Measurements from ENCODE around the gene NOSTRIN. TPM values are rescaled to one million over a fixed set of nuclear protein-coding genes. Genes with fewer than 3 reads are reported as not detected.
"Not testable (repeated sequence)": the region's sequence is repeated elsewhere in the genome, so short reads cannot be mapped to it uniquely, and the experiment has no call there.

The NOSTRIN gene
- total RNA-seq, 5 donors from 2014 or later (not counting 1 experiment from before 2014, with no cell fraction given): 0.13 to 0.82 (median 0.45) TPM; not detected in 1

DNA sequence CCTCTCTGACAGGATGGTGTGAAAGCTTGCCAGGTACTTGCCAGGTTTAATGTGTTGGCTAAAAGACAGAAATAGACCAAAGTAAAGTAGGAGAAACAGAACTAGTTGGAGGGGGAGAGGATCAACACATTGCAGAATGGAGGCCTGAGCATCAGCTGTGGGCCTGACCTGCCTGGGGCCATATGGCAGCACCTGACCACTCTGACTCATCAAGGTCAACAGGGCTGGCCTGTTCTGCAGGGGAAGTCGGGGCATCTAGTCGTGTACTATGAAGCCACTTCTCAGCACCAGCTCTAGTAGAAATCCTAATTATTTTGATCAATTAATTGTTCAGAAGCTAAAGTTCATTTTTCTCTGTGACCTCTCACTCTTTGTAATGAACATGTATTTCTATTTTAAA, 35.8 kb upstream of the NOSTRIN start:
- POLR2A ChIA-PET: no interaction called here
- Histone ChIP-seq H3K36me3 (ENCODE audit: control insufficient read depth in 2 of 2, extremely low read depth in 1 of 2, insufficient read depth in 1 of 2, low read length in 1 of 2) (peaks cover 0 to 7% of the 10 kb centered on the region in 2 donors), H3K4me1 (ENCODE audit: control insufficient read depth in 1 of 2, extremely low read depth in 1 of 2, insufficient read depth in 2 of 2, low read length in 2 of 2) (no peaks in the 10 kb centered on the region), H3K27ac (ENCODE audit: low read length) (no peak overlapping the region), H3K9me3 (no peaks in the 10 kb centered on the region), H3K27me3 (replicated peaks in 1 of 2; ENCODE audit: control insufficient read depth in 2 of 2, extremely low read depth in 1 of 2, insufficient read depth in 2 of 2, low read length in 1 of 2) (no peaks in the 10 kb centered on the region), H3K4me3 (ENCODE audit: control insufficient read depth in 1 of 2, extremely low read depth in 1 of 2, low read length in 1 of 2) (no peak overlapping the region)
- DNase-seq (no peak), ATAC-seq (replicated peaks in 1 of 4) (no peak)
- no peaks in the 10 kb centered on the region for H3K27me3 Mint-ChIP-seq
- no peaks in the 10 kb centered on the region for H3K4me1 Mint-ChIP-seq
- peaks cover 49% of the 10 kb centered on the region for H3K36me3 Mint-ChIP-seq
- no peak overlapping the region for H3K4me3 Mint-ChIP-seq
- no CpG with 5 or more reads among the region's 2 CpGs for WGBS (ENCODE audit: insufficient coverage)
- no peaks in the 10 kb centered on the region for H3K9me3 Mint-ChIP-seq
- no peak overlapping the region for H3K27ac Mint-ChIP-seq
- CTCF ChIA-PET: no interaction called here

DNA sequence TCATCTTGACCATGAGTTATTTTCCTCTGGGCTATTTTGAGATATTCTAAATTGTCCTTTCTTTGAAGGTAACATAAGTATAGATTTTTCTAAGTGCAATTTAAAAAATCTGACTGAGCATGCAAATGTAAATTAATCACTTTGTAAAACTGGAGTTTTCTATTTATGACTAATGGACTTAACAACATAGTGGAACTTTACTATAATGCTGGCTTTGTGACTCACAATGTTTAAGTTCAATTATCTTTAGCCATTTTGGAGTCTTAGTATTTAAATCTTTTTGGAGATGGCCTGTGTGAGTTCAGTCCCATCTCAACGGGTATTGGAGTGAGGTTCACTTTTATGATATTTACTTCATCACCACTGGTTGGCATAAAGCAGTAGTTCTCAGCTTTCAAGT, 35.2 kb upstream of the NOSTRIN start:
- ATAC-seq (replicated peaks in 1 of 4): no peak

DNA sequence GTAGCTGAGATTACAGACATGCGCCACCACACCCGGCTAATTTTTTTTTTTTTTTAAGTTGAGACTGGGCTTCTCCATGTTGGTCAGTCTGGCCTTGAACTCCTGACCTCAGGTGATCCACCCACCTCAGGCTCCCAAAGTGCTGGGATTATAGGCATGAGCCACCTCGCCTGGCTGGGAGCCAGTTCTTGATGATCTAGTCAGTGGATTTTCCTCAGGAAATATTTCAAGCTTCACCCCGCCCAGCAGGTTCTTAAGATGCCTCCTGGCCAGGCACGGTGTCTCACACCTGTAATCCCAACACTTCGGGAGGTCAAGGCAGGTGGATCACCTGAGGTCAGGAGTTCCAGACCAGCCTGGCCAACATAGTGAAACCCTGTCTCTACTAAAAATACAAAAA, 34.1 kb upstream of the NOSTRIN start:
- H3K4me1 Mint-ChIP-seq; H3K27ac ChIP-seq (ENCODE audit: low read length); H3K27me3 ChIP-seq (replicated peaks in 1 of 2; ENCODE audit: control insufficient read depth in 2 of 2, extremely low read depth in 1 of 2, insufficient read depth in 2 of 2, low read length in 1 of 2); H3K9me3 Mint-ChIP-seq; H3K4me3 ChIP-seq (ENCODE audit: control insufficient read depth in 1 of 2, extremely low read depth in 1 of 2, low read length in 1 of 2); H3K27me3 Mint-ChIP-seq; H3K27ac Mint-ChIP-seq; H3K36me3 ChIP-seq (ENCODE audit: control insufficient read depth in 2 of 2, extremely low read depth in 1 of 2, insufficient read depth in 1 of 2, low read length in 1 of 2); H3K9me3 ChIP-seq; H3K4me3 Mint-ChIP-seq; CTCF ChIA-PET; DNase-seq; ATAC-seq (replicated peaks in 1 of 4); H3K4me1 ChIP-seq (ENCODE audit: control insufficient read depth in 1 of 2, extremely low read depth in 1 of 2, insufficient read depth in 2 of 2, low read length in 2 of 2): not testable (repeated sequence)
- POLR2A ChIA-PET: interaction anchor here in 1 of 2 donors (0.7 kb wide), 1 partner anchor 39 kb away, joined by 7 read pairs; no protein-coding TSS in a partner anchor
- 91% methylated on average over 4 of the region's 6 CpGs for WGBS (ENCODE audit: insufficient coverage)
- peaks cover 51% of the 10 kb centered on the region for H3K36me3 Mint-ChIP-seq

More for the DNA sequence above, 35.2 kb upstream of the NOSTRIN start:
- POLR2A ChIA-PET: no interaction called here
- Mint-ChIP-seq H3K27me3 (no peaks in the 10 kb centered on the region), H3K4me3 (no peak overlapping the region), H3K4me1 (no peaks in the 10 kb centered on the region), H3K9me3 (no peaks in the 10 kb centered on the region), H3K27ac (no peak overlapping the region), H3K36me3 (peaks cover 51% of the 10 kb centered on the region)
- DNase-seq: no peak
- Histone ChIP-seq H3K27me3 (replicated peaks in 1 of 2; ENCODE audit: control insufficient read depth in 2 of 2, extremely low read depth in 1 of 2, insufficient read depth in 2 of 2, low read length in 1 of 2) (no peaks in the 10 kb centered on the region), H3K36me3 (ENCODE audit: control insufficient read depth in 2 of 2, extremely low read depth in 1 of 2, insufficient read depth in 1 of 2, low read length in 1 of 2) (peaks cover 0 to 7% of the 10 kb centered on the region in 2 donors), H3K4me1 (ENCODE audit: control insufficient read depth in 1 of 2, extremely low read depth in 1 of 2, insufficient read depth in 2 of 2, low read length in 2 of 2) (no peaks in the 10 kb centered on the region), H3K4me3 (ENCODE audit: control insufficient read depth in 1 of 2, extremely low read depth in 1 of 2, low read length in 1 of 2) (no peak overlapping the region), H3K27ac (ENCODE audit: low read length) (no peak overlapping the region), H3K9me3 (no peaks in the 10 kb centered on the region)
- CTCF ChIA-PET: interaction anchor here in 1 of 2 donors (0.6 kb wide), 1 partner anchor 193 kb away, joined by 5 read pairs; no protein-coding TSS in a partner anchor
- no CpG with 5 or more reads among the region's 1 CpG for WGBS (ENCODE audit: insufficient coverage)

DNA sequence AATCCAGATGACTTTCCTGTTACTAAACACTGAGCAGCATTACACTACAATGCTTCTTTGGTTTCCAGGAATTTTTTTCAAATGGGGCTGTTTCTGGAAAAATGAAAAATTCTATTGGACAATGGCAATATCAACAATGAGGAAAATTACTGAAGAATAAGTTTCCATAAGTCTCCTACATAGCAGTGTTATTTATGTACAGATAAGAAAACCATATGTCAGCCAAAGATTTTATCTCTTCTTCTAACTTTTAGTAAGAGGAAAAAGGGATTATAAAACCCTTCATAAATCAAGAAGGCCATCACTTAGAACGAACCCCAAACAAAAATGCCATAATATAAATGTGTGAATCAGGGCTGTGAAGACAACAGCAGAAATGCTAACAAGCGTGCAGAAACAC, 31.6 kb upstream of the NOSTRIN start:
- no peak overlapping the region for H3K27ac ChIP-seq (ENCODE audit: low read length)
- peaks cover 54% of the 10 kb centered on the region for H3K36me3 Mint-ChIP-seq
- no CpG with 5 or more reads among the region's 2 CpGs for WGBS (ENCODE audit: insufficient coverage)
- ChIA-PET CTCF (no interaction called here), POLR2A (no interaction called here)
- no peaks in the 10 kb centered on the region for H3K4me1 ChIP-seq (ENCODE audit: control insufficient read depth in 1 of 2, extremely low read depth in 1 of 2, insufficient read depth in 2 of 2, low read length in 2 of 2)
- H3K4me3 Mint-ChIP-seq: no peak overlapping the region
- DNase-seq (no peak), ATAC-seq (replicated peaks in 1 of 4) (no peak)
- no peaks in the 10 kb centered on the region for H3K27me3 ChIP-seq (replicated peaks in 1 of 2; ENCODE audit: control insufficient read depth in 2 of 2, extremely low read depth in 1 of 2, insufficient read depth in 2 of 2, low read length in 1 of 2)
- H3K4me1 Mint-ChIP-seq: no peaks in the 10 kb centered on the region
- no peak overlapping the region for H3K27ac Mint-ChIP-seq
- H3K9me3 ChIP-seq: no peaks in the 10 kb centered on the region
- H3K36me3 ChIP-seq (ENCODE audit: control insufficient read depth in 2 of 2, extremely low read depth in 1 of 2, insufficient read depth in 1 of 2, low read length in 1 of 2): peaks cover 3 to 9% of the 10 kb centered on the region in 2 donors
- no peak overlapping the region for H3K4me3 ChIP-seq (ENCODE audit: control insufficient read depth in 1 of 2, extremely low read depth in 1 of 2, low read length in 1 of 2)
- H3K27me3 Mint-ChIP-seq: no peaks in the 10 kb centered on the region
- H3K9me3 Mint-ChIP-seq: peaks cover 2 to 6% (median 4%) of the 10 kb centered on the region in 3 donors

DNA sequence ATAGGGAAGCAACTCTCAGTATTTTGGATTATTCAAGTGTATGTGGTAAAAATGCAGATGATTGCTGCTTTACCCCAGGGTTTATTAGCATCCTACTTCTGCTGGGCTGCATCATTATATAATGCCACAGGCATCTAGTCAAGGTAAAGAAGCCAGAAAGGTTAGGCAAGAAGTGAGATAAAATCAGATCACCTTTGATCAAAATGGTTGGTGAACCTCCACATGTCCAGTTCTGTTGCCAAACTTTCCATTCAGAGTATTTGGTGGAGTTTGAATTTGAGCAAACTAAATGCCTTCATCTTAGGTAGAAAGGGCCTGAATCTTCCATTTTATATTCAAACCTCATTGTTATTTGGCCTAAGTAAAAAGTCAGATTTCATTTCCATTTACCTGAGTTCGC, 29.7 kb upstream of the NOSTRIN start:
- Mint-ChIP-seq H3K27ac (no peak overlapping the region), H3K36me3 (peaks cover 38% of the 10 kb centered on the region), H3K27me3 (no peaks in the 10 kb centered on the region), H3K4me3 (no peak overlapping the region), H3K9me3 (peaks cover 2 to 7% (median 4%) of the 10 kb centered on the region in 3 donors), H3K4me1 (no peaks in the 10 kb centered on the region)
- no peak overlapping the region for H3K4me3 ChIP-seq (ENCODE audit: control insufficient read depth in 1 of 2, extremely low read depth in 1 of 2, low read length in 1 of 2)
- no peak for DNase-seq
- no peak for ATAC-seq (replicated peaks in 1 of 4)
- H3K36me3 ChIP-seq (ENCODE audit: control insufficient read depth in 2 of 2, extremely low read depth in 1 of 2, insufficient read depth in 1 of 2, low read length in 1 of 2): peaks cover 3 to 6% of the 10 kb centered on the region in 2 donors
- POLR2A ChIA-PET: no interaction called here
- no peak overlapping the region for H3K27ac ChIP-seq (ENCODE audit: low read length)
- WGBS (ENCODE audit: insufficient coverage): no CpG with 5 or more reads among the region's 1 CpG
- no peaks in the 10 kb centered on the region for H3K4me1 ChIP-seq (ENCODE audit: control insufficient read depth in 1 of 2, extremely low read depth in 1 of 2, insufficient read depth in 2 of 2, low read length in 2 of 2)
- no peaks in the 10 kb centered on the region for H3K9me3 ChIP-seq
- no peaks in the 10 kb centered on the region for H3K27me3 ChIP-seq (replicated peaks in 1 of 2; ENCODE audit: control insufficient read depth in 2 of 2, extremely low read depth in 1 of 2, insufficient read depth in 2 of 2, low read length in 1 of 2)
- CTCF ChIA-PET: no interaction called here

DNA sequence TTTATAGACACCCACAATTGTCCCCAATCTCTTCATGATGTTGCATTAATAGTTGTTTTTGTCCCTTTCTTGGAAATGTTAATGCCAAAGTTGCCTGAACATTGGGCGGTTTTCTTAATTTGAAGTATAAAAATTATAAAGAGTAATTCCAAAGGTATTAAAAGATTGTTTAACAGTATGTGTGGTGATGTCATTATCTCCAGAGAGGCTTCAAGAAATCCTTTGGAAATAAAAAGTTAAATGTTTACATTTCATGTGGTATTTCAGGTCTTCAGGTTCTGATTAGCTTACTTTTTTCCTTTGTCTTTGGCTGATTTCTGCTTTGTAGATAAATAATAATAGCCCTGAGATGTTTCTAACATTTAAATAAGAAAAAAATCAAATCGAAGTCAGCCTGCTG, 29.3 kb upstream of the NOSTRIN start:
- ChIA-PET POLR2A (no interaction called here), CTCF (interaction anchor here in 1 of 2 donors (0.7 kb wide), 1 partner anchor 361 kb away, joined by 3 read pairs; no protein-coding TSS in a partner anchor)
- ATAC-seq (replicated peaks in 1 of 4) (no peak), DNase-seq (no peak)
- Histone ChIP-seq H3K4me1 (ENCODE audit: control insufficient read depth in 1 of 2, extremely low read depth in 1 of 2, insufficient read depth in 2 of 2, low read length in 2 of 2) (no peaks in the 10 kb centered on the region), H3K27ac (ENCODE audit: low read length) (no peak overlapping the region), H3K9me3 (no peaks in the 10 kb centered on the region), H3K36me3 (ENCODE audit: control insufficient read depth in 2 of 2, extremely low read depth in 1 of 2, insufficient read depth in 1 of 2, low read length in 1 of 2) (peaks cover 3 to 6% of the 10 kb centered on the region in 2 donors), H3K27me3 (replicated peaks in 1 of 2; ENCODE audit: control insufficient read depth in 2 of 2, extremely low read depth in 1 of 2, insufficient read depth in 2 of 2, low read length in 1 of 2) (no peaks in the 10 kb centered on the region), H3K4me3 (ENCODE audit: control insufficient read depth in 1 of 2, extremely low read depth in 1 of 2, low read length in 1 of 2) (no peak overlapping the region)
- Mint-ChIP-seq H3K4me1 (no peaks in the 10 kb centered on the region), H3K27ac (no peak overlapping the region), H3K4me3 (no peak overlapping the region), H3K9me3 (peaks cover 2 to 7% (median 4%) of the 10 kb centered on the region in 3 donors), H3K36me3 (peaks cover 38% of the 10 kb centered on the region), H3K27me3 (no peaks in the 10 kb centered on the region)
- 100% methylated on average over 1 of the region's 2 CpGs for WGBS (ENCODE audit: insufficient coverage)
